Suprapubic skin (tissue), 4 donors: Measurements from ENCODE around the gene MARCHF4. TPM values are rescaled to one million over a fixed set of nuclear protein-coding genes. Genes with fewer than 3 reads are reported as not detected.

Experiments used
- DNase-seq, 2 donors: peaks; one replicate each; pipeline ENCODE4 v3.0.0-alpha.2; 2019; ENCODE audit warnings: low spot score in 2 of 2
- H3K27ac ChIP-seq: fragments of 200-600 bp; sonication (generic); one replicate; pipeline ENCODE4 v1.5.1; 2019
- H3K27me3 ChIP-seq: fragments of 200-600 bp; sonication (generic); one replicate; pipeline ENCODE4 v1.5.1; 2019
- H3K36me3 ChIP-seq: fragments of 200-600 bp; sonication (generic); one replicate; pipeline ENCODE4 v1.5.1; 2019
- H3K4me1 ChIP-seq: fragments of 200-600 bp; sonication (generic); one replicate; pipeline ENCODE4 v1.5.1; 2019
- H3K4me3 ChIP-seq: fragments of 200-600 bp; sonication (generic); one replicate; pipeline ENCODE4 v1.5.1; 2019; ENCODE audit warnings: mild to moderate bottlenecking
- H3K9me3 ChIP-seq: fragments of 200-600 bp; sonication (generic); one replicate; pipeline ENCODE4 v1.5.1; 2019
- EP300 ChIP-seq: sonication (generic); formaldehyde crosslinking; IDR thresholded peaks from one replicate; pipeline ENCODE4 v1.6.1; 2017; ENCODE audit warnings: antibody characterized with exemption
- POLR2A ChIP-seq, 2 donors: fragments of 450-650 bp; IDR thresholded peaks; one replicate each; pipeline ENCODE4 v1.6.1; 2017; ENCODE audit warnings: antibody characterized with exemption in 2 of 2, mild to moderate bottlenecking in 2 of 2, moderate library complexity in 2 of 2
- POLR2AphosphoS5 ChIP-seq, 3 donors: sonication (generic); formaldehyde crosslinking; IDR thresholded peaks; one replicate each; pipeline ENCODE4 v1.6.1; 2017; ENCODE audit warnings: antibody characterized with exemption in 3 of 3
- WGBS: methylation state at CpG from one replicate; pipeline ENCODE4 v1.1.5; 2018; 5-methylcytosine and 5-hydroxymethylcytosine counted together
- total RNA-seq, 4 donors: library from RNA; depleted of rRNA; stranded (reverse); fragments of >200 nt; gene quantifications; one replicate each; pipeline ENCODE4 v1.1.0, GENCODE V29; 2016
- TF ChIP-seq, protein P1 (sequence below), 2 donors: fragments of 200-600 bp in 1 of 2; fragments of 450-650 bp in 1 of 2; sonication (generic) in 1 of 2; IDR thresholded peaks; one replicate each; pipeline ENCODE4 v1.5.1; 2016 to 2019; ENCODE audit warnings: antibody characterized with exemption in 2 of 2, mild to moderate bottlenecking in 1 of 2, moderate library complexity in 1 of 2

The MARCHF4 gene
- total RNA-seq, 4 donors from 2014 or later: 0.23 to 0.49 TPM; not detected in 2

DNA sequence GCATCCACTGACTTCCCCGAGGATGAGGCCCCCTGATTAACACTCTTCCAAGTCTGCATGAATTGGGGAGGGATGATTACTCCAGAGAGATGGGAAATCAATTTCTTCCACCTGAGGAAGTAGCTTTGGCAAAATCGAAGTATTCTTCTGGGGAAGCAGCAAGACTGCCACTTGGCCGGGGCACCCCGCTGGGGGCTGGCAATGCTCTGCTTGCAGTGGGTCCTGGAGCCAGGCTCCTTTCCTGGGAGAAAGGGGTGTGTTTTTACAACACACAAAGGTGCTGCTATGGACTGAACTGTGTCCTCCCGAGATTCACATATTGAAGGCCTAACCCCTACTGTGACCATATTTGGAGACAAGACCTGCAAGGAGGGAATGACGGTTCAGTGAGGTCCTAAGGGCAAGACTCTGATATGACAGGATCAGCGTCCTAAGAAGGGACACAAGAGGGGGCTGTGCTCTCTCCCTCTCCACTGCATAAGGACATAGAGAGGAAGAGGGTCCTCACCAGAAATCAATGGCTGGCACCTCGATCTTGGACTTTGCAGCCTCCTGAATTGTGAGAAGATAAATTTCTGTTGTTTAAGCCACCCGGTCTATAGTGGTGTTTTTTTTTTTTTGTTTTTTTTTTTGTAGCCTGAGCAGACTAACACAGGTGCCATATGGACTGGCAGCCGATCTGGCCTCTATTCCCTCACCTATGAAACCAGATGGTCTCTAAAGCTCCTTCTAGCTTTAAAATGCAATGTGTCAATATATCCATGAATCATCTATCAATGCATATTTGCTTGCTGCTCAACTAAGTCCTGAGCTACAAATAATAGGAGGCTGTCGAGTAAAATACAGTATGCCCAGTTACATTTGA is 36.4 kb upstream of the MARCHF4 start:
- Histone ChIP-seq H3K4me3 (no peak overlapping the region), H3K4me1 (peaks cover 5% of the 10 kb centered on the region), H3K27me3 (no peaks in the 10 kb centered on the region), H3K9me3 (no peaks in the 10 kb centered on the region), H3K36me3 (no peaks in the 10 kb centered on the region), H3K27ac (no peak overlapping the region)
- no peak for TF ChIP-seq POLR2A (IDR thresholded peaks at IDR 0.05)
- TF ChIP-seq, protein P1, sequence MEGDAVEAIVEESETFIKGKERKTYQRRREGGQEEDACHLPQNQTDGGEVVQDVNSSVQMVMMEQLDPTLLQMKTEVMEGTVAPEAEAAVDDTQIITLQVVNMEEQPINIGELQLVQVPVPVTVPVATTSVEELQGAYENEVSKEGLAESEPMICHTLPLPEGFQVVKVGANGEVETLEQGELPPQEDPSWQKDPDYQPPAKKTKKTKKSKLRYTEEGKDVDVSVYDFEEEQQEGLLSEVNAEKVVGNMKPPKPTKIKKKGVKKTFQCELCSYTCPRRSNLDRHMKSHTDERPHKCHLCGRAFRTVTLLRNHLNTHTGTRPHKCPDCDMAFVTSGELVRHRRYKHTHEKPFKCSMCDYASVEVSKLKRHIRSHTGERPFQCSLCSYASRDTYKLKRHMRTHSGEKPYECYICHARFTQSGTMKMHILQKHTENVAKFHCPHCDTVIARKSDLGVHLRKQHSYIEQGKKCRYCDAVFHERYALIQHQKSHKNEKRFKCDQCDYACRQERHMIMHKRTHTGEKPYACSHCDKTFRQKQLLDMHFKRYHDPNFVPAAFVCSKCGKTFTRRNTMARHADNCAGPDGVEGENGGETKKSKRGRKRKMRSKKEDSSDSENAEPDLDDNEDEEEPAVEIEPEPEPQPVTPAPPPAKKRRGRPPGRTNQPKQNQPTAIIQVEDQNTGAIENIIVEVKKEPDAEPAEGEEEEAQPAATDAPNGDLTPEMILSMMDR (IDR thresholded peaks at IDR 0.05): no peak
- no peak for TF ChIP-seq POLR2AphosphoS5 (IDR thresholded peaks at IDR 0.05)
- TF ChIP-seq EP300: no peak
- 78% methylated on average over 11 of the region's 11 CpGs for WGBS
- DNase-seq: no peak

DNA sequence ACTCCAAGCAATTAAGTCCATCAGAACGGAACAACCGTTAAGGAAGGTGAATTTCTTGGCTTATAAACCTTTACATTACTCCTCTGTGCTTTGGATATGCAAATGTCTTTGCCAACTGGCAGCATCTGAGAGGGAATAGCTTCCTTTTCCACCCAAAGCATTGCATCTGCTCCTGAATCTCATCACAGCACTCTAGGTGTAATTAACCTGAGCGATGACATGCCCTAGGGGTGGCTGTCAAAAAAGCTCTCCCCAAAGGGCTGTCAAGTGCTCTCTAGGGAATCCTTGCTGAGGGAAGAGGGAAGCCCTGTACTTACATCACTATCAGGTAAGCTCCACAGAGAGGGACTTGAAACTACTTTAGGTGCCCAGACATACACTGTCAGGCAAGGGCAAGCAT is 34.5 kb upstream of the MARCHF4 start:
- TF ChIP-seq, protein P1 (IDR thresholded peaks at IDR 0.05): no peak
- TF ChIP-seq POLR2AphosphoS5 (IDR thresholded peaks at IDR 0.05) (no peak), EP300 (no peak), POLR2A (IDR thresholded peaks at IDR 0.05) (no peak)
- Histone ChIP-seq H3K4me1 (no peaks in the 10 kb centered on the region), H3K27ac (no peak overlapping the region), H3K9me3 (no peaks in the 10 kb centered on the region), H3K27me3 (no peaks in the 10 kb centered on the region), H3K4me3 (no peak overlapping the region), H3K36me3 (no peaks in the 10 kb centered on the region)
- 45% methylated on average over 3 of the region's 3 CpGs for WGBS
- DNase-seq: no peak

DNA sequence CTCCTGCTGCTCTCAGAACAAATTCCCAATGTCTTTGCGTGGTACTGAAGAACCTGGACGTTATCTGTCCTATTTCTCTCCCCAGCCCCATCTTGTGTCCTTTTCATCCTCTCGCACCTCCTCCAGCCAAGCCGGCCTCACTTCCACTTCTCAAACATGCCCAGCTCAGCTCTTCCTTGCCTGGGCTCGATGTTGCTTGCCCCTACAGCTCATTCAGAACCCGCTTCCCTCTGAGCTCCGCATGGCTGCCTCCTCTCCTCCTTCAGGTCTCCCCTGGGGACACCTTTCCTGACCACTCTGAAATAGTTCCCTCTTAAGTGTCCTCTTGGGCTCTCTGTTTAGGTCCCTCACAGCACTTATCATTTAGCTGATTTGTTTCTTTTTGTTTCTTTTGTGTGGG is 33.3 kb upstream of the MARCHF4 start:
- no peak for DNase-seq
- WGBS: 79% methylated on average over 7 of the region's 7 CpGs

DNA sequence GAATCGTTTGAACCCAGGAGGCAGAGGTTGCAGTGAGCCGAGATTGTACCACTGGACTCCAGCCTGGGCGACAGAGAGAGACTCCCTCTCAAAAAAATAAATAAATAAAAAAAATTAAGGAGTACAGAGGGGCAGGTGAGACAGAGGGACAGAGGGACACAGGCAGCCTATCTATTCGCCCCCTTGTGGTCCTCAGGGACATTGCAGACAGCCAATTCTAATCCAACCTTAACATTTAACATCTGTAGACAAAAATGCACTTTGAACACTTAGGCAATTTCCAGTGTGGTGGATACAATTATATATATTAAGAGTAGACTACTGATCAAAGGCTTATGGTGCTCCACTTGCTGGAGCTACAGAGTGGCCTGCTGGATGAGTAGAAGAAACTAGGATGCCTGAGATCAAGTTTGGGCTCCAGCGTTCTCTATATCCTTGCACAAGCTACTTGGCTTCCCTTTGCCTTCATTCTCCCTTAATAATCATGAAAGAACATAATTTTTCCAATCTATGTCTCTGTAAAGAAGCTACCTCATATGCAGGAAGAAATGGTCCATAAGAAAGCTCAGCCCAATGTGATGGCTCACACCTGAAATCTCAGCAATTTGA is 31.8 kb upstream of the MARCHF4 start:
- H3K4me3 ChIP-seq: no peak overlapping the region
- DNase-seq: no peak
- WGBS: 65% methylated on average over 5 of the region's 5 CpGs
- TF ChIP-seq EP300 (no peak), POLR2A (IDR thresholded peaks at IDR 0.05) (no peak), POLR2AphosphoS5 (IDR thresholded peaks at IDR 0.05) (no peak)
- TF ChIP-seq, protein P1 (IDR thresholded peaks at IDR 0.05): peak; percentile 54 to 84
- H3K9me3 ChIP-seq: no peaks in the 10 kb centered on the region
- no peaks in the 10 kb centered on the region for H3K36me3 ChIP-seq
- H3K27me3 ChIP-seq: no peaks in the 10 kb centered on the region
- H3K4me1 ChIP-seq: no peaks in the 10 kb centered on the region
- H3K27ac ChIP-seq: no peak overlapping the region

More for the DNA sequence above, 33.3 kb upstream of the MARCHF4 start:
- Histone ChIP-seq H3K4me3 (no peak overlapping the region), H3K36me3 (no peaks in the 10 kb centered on the region), H3K27ac (no peak overlapping the region), H3K9me3 (no peaks in the 10 kb centered on the region), H3K27me3 (no peaks in the 10 kb centered on the region), H3K4me1 (no peaks in the 10 kb centered on the region)
- no peak for TF ChIP-seq POLR2A (IDR thresholded peaks at IDR 0.05)
- no peak for TF ChIP-seq POLR2AphosphoS5 (IDR thresholded peaks at IDR 0.05)
- TF ChIP-seq EP300: no peak
- TF ChIP-seq, protein P1 (IDR thresholded peaks at IDR 0.05): no peak

DNA sequence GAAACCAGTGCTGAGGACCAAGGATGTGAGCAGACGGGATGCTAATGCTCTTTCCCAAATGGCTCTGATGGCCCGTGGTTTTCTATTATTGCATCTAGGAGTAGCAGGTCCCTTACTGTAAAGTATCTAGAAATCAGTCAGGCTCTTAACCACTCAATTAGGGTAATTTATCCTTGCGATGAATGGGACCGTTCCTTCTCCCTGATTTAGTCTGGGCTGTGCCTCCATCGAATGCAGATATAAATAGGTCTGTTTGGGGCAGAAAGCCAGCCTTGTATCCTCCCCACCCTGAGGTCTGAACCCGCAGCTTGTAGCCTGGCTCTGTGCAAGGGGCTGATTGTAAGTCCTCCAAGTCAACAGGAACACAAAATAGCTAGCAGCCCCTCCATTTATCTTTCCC is 30.5 kb upstream of the MARCHF4 start:
- H3K27me3 ChIP-seq: no peaks in the 10 kb centered on the region
- no peak overlapping the region for H3K4me3 ChIP-seq
- H3K27ac ChIP-seq: no peak overlapping the region
- H3K36me3 ChIP-seq: no peaks in the 10 kb centered on the region
- TF ChIP-seq EP300 (no peak), POLR2A (IDR thresholded peaks at IDR 0.05) (no peak), POLR2AphosphoS5 (IDR thresholded peaks at IDR 0.05) (no peak)
- TF ChIP-seq, protein P1 (IDR thresholded peaks at IDR 0.05): no peak
- WGBS: 72% methylated on average over 6 of the region's 6 CpGs
- no peak for DNase-seq
- H3K4me1 ChIP-seq: no peaks in the 10 kb centered on the region
- H3K9me3 ChIP-seq: no peaks in the 10 kb centered on the region
